ENCODE measurements around the gene ROPN1. TPM values are rescaled to one million over a fixed set of nuclear protein-coding genes. Genes with fewer than 3 reads are reported as not detected.

ROPN1 gene
- total and polyA plus RNA-seq, 10 of the 15 experiments (the other 5 are each of a cell fraction or from before 2014, with no cell fraction given): not detected

GRCh38 chr3:123997543-123997942 lies 5.6 kb upstream of the ROPN1 start:
- Histone ChIP-seq H4K20me1 (ENCODE audit: control insufficient read depth, insufficient read depth) (no peaks in the 10 kb centered on the region), H3K27ac (ENCODE audit: control insufficient read depth, insufficient read depth) (no peak overlapping the region), H3K36me3 (ENCODE audit: control insufficient read depth in 2 of 2, insufficient read depth in 2 of 2, low read length in 1 of 2) (no peaks in the 10 kb centered on the region), H2AFZ (ENCODE audit: control insufficient read depth, low read depth, low read length) (no peak overlapping the region), H3K4me3 (no peak overlapping the region), H3K4me1 (ENCODE audit: control insufficient read depth, insufficient read depth, low read length) (no peaks in the 10 kb centered on the region), H3K9ac (ENCODE audit: control insufficient read depth, insufficient read depth, low read length) (no peak overlapping the region), H3K9me3 (replicated peaks; ENCODE audit: control insufficient read depth, insufficient read depth, low read length) (no peaks in the 10 kb centered on the region), H3K4me2 (ENCODE audit: control insufficient read depth, insufficient read depth) (no peak overlapping the region), H3K27me3 (replicated peaks in 1 of 2; ENCODE audit: control insufficient read depth in 2 of 2, insufficient read depth in 2 of 2, low read length in 1 of 2) (no peaks in the 10 kb centered on the region; a peak in 3 of 4 replicates), H3K79me2 (ENCODE audit: control insufficient read depth, insufficient read depth, low read length) (no peaks in the 10 kb centered on the region)
- 12% methylated on average over 2 of the region's 2 CpGs for WGBS (ENCODE audit: insufficient coverage, insufficient replicate concordance, low lambda C conversion rate, missing lambda C conversion rate)
- POLR2A ChIA-PET: no interaction called here
- no TSS peak for BruUV-seq (replicated peaks)
- DNase-seq (ENCODE audit: low read depth, low spot score) (no peak), ATAC-seq (no peak), FAIRE-seq (no peak)
- CTCF ChIA-PET: no interaction called here
- SMC1A ChIA-PET (ENCODE audit: uncharacterized antibody, unreplicated experiment): interaction anchor here (0.6 kb wide), 1 partner anchor 424 kb away, joined by 5 read pairs; no protein-coding TSS in a partner anchor
- RAD21 ChIA-PET (ENCODE audit: unreplicated experiment): no interaction called here
- in situ Hi-C loops (cut with MboI) (no loop called here), intact Hi-C loops (cut with micrococcal nuclease; ENCODE audit: unreplicated experiment) (no loop called here)
- TF ChIP-seq NFYB (IDR thresholded peaks at IDR 0.05; ENCODE audit: insufficient read depth, low read depth, low read length) (no peak), CUX1 (IDR thresholded peaks at IDR 0.05; ENCODE audit: insufficient replicate concordance, low read depth, low read length) (no peak), ZNF622 (IDR thresholded peaks at IDR 0.05) (no peak), ZBTB40 (IDR thresholded peaks at IDR 0.05; ENCODE audit: borderline replicate concordance) (no peak), CBX3 (IDR thresholded peaks at IDR 0.05; ENCODE audit: borderline replicate concordance, low read depth) (no peak), RELA (IDR thresholded peaks at IDR 0.05; ENCODE audit: borderline replicate concordance, partially characterized antibody) (no peak), BHLHE40 (IDR thresholded peaks at IDR 0.05; ENCODE audit: borderline replicate concordance in 1 of 2, low read depth in 2 of 2, low read length in 1 of 2) (no peak), NR2C1 (IDR thresholded peaks at IDR 0.05) (no peak), TAF1 (IDR thresholded peaks at IDR 0.05; ENCODE audit: borderline replicate concordance, low read depth, low read length) (no peak), ZBTB33 (IDR thresholded peaks at IDR 0.05) (no peak), NBN (IDR thresholded peaks at IDR 0.05) (no peak), CBFB (IDR thresholded peaks at IDR 0.05; ENCODE audit: low read depth) (no peak), POLR2A (IDR thresholded peaks at IDR 0.05; ENCODE audit: low read depth, low read length) (no peak)
